ENCODE results near the gene FOXI1.
"Not testable (repeated sequence)": the region's sequence is repeated elsewhere in the genome, so short reads cannot be mapped to it uniquely, and the experiment has no call there.

FOXI1 gene

GRCh38 chr5:170094329-170094728, 11.4 kb upstream of the FOXI1 start:
- DNase-seq, result not testable (repeated sequence)

DNA sequence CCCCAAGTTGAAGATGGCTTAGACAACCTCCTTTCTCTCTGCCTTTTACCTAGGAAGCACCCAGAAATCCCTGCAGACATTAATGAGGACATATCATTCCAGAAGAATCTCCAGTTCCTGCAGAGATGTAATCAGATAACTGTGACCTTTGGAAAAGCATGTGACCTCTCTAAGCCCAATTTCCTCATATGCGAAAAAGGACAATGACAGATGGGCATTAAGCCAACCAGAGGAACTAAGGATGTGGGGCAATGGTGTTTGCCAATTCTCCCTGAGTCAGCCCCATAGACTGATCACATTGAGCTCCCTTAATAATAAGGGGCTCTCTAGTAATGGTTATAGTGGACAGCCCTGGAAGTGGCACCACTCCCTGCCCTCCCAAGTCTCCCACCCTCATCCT, 10.1 kb upstream of the FOXI1 start:
- no peak for DNase-seq

- DNase-seq, result no peak
These were observed 7.8 kb upstream of the FOXI1 start for GRCh38 chr5:170097934-170098333.

DNA sequence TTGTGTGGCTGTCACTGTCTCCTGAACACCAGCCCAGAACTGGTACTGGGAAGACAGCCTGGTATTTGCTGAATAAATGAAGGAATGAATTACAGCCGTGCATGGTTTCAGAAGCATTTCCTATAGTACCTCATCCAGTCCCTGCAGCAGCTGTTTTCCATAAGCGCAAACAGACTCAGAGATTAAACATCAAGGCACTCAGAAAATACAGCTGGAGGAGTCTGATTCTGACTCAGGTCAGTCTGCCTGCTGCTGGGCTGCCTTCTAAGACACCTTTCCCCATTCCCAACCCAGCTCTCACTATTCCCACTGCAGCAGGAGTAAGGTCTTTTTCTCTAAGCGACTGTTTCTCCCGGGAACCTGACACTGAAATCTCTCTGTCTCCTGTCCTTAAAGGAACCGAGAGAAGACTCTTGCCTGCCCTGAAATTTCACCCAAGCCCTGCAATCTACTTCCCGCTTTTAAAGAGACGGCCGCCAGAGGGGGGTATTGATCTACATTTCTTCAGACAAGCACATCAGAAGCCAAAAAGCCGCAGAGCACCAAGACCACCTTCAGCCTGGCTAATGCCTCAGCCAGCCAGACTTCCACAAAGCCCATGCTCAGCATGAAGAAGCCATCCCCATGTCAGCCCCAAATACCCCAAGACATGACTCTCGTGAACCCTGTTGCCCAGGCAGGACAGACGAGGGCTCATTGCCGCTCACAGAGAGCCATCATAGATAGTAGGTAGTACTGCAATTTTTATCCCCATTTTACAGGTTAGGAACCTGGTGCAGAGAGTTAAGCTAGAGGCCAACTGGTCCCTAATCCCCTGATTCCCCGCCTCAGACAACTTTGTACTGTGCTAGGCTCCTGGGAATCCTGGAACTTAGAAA, 5.4 kb upstream of the FOXI1 start:
- peak; percentile 70 for DNase-seq

- no peak for DNase-seq
These were observed 2.2 kb upstream of the FOXI1 start for GRCh38 chr5:170103447-170103846.

DNA sequence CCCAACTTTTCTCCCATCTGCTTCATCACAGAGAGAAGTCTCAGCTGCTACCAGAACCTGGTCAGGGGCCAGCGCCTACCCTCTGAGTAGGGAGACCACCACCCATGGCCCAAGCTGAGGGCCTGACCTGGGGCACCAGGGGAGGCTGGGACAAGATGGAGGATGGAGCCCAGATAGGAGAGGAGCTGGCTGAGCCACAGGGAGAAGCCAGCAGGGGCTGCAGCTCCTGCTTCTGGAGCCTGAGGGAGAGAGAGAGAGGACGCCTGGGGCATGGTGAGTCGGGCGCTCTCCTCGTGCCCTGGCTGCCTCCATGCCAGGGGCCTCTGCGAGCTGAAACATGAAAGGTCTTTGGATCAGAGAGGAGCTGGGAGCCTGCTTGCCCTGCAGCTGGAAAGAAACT, 1.4 kb upstream of the FOXI1 start:
- no peak for DNase-seq

GRCh38 chr5:170104710-170105109, 987 bp upstream of the FOXI1 start:
- no peak for DNase-seq

DNA sequence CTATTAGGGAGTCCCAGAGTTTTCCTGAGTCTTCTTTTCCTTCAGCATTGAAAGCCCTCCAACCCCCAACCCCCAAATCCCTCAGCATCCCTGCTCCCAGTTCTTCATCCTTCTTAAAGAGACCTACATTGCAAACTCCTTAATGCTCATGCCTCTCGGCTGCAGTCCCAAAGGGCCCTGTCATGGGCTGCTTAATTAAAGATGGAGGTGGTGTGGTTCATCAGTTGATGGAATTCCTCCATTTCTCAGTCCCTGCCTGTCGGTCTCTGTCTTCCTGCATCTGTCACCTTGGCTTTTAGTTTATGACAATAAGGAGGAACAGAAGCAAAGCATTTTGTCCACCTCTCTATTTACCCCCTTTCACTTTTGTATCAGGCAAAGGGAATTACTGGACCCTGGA, 2.0 kb downstream of the FOXI1 start:
- DNase-seq, result no peak

DNA sequence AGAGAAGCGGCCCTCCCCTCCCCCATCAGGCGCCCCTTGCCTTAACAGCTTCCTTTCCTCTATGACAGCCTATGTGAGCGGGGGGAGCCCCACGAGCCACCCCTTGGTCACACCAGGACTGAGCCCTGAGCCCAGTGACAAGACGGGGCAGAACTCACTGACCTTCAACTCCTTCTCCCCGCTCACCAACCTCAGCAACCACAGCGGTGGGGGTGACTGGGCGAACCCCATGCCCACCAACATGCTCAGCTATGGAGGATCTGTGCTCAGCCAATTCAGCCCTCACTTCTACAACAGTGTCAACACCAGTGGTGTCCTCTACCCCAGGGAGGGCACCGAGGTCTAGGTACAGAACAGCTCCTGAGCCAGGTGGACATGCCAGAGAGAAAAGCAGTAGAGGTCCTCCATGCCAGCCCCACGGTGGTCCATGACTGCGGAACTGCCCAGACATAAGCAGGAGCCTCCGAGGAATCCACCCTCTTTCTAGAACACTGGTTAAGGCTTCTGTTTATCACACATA, 2.6 kb downstream of the FOXI1 start:
- no peak for DNase-seq

GRCh38 chr5:170109059-170110031, 3.6 kb downstream of the FOXI1 start:
- no peak for DNase-seq

GRCh38 chr5:170110403-170111087, 4.8 kb downstream of the FOXI1 start:
- DNase-seq, result no peak

DNA sequence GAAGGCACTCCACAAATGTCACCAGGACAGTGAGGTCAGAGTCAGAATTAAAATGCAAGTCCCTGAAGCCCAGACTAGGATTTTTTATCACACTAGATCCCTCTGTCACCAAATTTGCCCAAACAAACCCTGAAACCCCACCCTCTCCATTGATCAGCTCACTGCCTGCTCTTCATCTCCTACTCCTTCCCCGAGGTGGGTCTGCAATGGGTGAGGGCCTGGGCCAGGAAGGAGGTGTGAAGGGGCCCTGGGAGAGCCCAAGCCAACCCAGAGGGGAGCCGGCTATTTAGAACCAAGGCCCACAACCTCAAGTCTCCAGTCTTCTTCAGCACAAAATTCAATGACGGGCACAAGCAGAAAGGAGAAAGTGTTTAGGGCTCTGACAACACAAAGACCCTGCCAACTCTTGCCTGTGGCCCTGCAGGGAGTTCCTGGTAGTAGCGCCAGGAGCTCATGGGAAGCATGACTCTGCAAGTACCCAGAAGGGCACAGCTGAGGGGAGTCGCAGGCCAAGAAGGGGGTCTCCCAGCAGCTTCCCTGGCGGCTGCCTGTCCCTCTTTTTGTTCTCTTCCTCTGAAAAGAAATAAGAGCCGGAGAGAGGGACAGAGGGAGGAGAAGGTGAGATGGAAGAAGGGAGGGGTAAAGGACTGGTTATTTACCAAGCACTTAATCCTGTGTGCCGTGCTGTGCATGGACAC, 5.5 kb downstream of the FOXI1 start:
- DNase-seq, result no peak

DNA sequence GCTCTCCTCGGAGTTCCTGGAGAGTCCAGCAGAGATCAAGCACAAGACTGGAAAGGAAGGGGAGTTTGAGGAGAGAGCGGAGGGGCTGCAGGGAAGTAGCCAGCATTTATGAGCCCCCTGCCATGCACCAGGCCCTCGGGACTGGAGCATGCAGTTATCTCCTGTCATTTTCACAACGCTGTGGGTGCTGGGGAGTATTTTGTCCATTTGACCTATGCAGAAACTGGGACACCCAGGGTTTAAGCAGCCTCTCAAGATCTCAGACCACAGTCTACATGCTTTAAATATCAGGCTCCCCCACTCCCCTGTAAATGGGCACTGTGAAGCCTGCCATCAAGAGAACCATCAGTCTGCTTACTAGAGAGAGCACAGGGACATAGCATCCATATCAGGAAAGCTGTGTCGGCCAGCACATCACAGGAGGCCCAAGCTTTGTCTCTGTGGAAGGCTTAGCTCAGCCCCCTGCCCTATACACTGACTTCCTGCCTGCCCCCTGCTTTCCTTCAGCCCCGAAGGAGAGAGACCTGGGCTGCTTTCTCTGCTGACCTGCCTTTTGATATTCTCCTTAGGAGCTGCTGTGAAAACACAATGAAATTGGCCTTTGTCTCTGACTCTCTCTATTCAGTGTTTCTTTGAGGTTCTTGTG, 7.3 kb downstream of the FOXI1 start:
- no peak for DNase-seq

DNA sequence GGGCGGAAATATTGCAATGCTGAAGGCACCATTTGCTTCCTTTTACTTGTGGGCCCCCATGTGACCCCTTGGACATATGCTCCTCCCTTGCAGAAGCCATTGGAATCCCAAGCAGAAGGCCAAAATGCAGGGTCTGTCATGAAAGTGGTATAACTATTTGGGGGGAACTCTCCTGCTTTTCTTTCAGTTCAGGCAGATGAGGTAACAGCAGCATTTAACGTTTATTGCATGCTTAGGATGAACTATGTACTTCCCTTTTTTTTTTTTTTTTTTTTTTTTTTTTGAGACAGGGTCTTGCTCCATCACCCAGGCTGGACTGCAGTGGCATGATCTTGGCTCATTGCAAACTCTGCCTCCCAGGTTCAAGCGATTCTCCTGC, 7.8 kb downstream of the FOXI1 start:
- no peak for DNase-seq

DNA sequence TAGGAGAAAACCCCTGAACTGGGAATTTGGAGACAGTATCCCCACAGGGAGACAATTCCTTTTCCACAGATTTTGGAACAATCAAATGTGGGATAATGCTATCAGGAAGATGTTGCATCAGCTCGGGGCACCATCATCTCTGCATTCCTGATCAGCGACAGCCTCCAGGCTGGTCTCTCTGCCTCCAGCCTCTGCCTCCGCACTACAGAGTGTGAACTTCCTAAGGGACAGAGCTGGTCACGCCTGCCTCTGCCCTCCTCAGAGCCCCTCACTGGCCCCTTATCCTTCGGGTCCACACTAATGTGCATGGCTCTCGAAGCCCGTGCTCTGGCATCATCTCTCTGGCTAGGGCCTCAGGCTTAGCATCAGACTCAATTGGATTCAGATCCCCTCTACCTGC, 8.6 kb downstream of the FOXI1 start:
- no peak for DNase-seq

DNA sequence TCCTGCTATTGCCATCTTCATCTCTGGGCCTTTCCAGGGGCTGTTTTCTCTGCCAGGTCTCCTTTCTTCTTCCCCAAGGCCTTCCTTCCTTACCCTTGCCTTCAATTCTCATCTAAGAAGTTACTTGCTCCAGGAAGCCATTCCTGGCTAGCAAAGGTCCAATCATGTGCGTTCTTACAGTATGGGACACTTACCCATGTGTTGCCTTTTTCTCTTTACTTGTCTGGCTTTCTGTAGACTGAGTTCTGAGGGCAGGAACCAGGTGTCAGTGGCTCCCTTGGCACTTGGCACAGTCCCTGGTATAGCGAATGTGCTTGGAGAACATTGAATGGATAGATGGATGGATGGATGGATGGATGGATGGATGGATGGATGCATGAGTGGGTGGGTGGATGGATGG, 10.2 kb downstream of the FOXI1 start:
- DNase-seq, result no peak

GRCh38 chr5:170117736-170118135, 12.0 kb downstream of the FOXI1 start:
- DNase-seq, result no peak

DNA sequence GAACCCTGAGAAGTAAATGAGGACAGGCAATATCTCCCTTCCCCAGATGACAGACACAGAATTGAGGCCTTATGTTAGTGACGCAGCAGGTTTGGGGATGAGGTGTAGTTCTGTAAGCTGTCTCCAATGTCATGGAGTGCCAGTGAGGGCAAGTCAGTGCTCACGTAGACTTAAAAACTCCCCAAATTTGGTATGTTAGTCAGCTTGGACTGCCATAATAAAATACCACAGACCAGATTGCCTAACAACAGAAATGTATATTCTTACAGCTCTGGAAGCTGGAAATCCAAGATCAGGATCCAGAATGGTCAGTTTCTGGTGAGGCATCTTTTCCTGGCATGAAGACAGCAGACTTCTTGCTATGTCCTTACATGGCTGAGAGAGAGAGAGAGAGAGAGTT, 14.9 kb downstream of the FOXI1 start:
- no peak for DNase-seq

DNA sequence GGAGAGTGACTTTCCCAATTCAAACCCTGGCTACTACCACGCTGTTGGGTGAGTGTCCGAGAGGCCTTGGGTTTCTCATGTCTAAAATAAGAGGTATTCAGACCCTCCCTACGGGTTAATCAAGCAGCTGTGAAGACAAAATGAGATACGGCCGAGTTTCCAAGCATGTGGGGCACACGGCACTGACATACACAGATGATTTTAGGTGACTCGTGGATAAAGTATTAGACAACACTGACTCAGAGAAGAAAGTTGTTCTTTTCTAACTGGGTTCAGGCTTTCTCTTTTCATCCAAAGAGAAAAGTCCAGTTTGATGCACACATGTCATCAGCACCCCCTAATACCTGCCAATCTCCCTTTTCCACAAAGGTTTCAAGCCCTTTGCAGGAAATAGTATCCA, 15.6 kb downstream of the FOXI1 start:
- DNase-seq, result no peak

DNA sequence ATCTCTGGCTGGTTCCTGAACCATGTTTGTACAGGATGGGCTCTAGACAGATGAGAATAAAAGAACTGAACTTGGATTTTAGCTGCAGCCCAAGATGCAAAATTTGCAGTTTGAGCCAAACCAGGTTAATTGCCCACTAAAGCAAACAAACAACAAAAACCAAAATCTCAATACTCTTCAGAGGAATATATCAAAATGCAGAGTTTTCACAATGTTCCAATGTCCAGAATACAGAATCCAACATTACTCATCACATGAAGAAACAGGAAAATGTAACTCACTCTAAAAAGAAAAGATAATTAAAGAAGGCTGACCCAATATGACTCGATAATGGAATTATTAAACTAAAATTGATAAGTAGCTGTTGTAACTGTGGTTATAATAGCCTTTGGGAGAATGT, 20.4 kb downstream of the FOXI1 start:
- no peak for DNase-seq

- DNase-seq, result no peak
These were observed 20.9 kb downstream of the FOXI1 start for GRCh38 chr5:170126626-170127025.

GRCh38 chr5:170131235-170131634, 25.5 kb downstream of the FOXI1 start:
- no peak for DNase-seq
